ENCODE measurements around the gene CDH4. TPM values are rescaled to one million over a fixed set of nuclear protein-coding genes. Genes with fewer than 3 reads are reported as not detected.

CDH4 gene
- total and polyA plus RNA-seq, 11 donors = 0.04 to 0.54 (median 0.08) TPM; not detected in 1

DNA sequence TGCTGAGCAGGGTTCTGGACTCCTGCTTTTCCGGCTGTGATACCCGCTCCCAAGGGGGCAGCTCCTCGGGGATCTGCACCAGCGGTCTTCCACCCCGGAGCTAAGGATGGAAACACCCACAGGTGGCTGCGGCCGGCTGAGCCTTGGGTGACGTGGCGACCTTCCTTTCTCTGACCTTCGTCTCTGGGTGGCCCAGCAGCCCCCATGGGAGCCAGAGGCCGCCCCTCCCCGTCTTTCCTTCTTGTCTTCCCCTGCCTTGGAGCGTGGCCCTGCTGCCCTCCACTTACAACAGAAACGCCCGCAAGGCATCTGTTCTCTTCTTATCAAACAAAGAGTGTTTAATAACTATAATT lies 407.9 kb downstream of the CDH4 start:
- peaks cover 0 to 6% (median 0%) of the 10 kb centered on the region in 9 donors for H3K27me3 ChIP-seq
- TF ChIP-seq POLR2A (IDR thresholded peaks at IDR 0.05) = no peak
- TF ChIP-seq CTCF (IDR thresholded peaks at IDR 0.05) = no peak
- no peak overlapping the region for H3K4me3 ChIP-seq
- no peak overlapping the region for H3K27ac ChIP-seq
- DNase-seq (no peak), ATAC-seq (no peak)
- intact Hi-C loops (cut with DNase I) = no loop called here
- no peaks in the 10 kb centered on the region for H3K36me3 ChIP-seq
- peaks cover 0 to 14% (median 0%) of the 10 kb centered on the region in 12 donors for H3K4me1 ChIP-seq
- 48 to 57% (median 53%) methylated on average over 15 of the region's 15 CpGs for WGBS, 4 donors
- no peaks in the 10 kb centered on the region for H3K9me3 ChIP-seq

DNA sequence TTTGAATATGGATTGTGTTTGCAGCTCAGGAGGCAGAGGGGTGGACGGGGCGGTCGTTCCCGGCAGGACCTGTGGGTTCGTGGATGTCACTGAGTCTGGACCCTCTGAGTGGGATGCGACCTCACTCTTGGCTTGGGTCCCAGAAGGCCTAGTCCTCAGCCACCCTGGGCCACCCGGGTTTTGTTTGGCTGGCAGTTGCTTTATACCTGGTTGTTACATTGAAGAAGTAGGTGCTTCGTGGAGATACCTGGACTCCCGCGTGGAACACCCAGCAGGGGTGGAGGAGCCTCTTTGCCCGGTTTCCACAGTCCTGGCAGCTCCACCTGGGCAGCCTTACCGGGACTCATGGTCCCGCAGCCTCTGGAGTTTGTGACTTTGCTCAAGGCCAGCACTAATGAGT lies 408.5 kb downstream of the CDH4 start:
- DNase-seq (no peak), ATAC-seq (no peak)
- H3K4me1 ChIP-seq = peaks cover 0 to 14% (median 0%) of the 10 kb centered on the region in 12 donors
- intact Hi-C loops (cut with DNase I) = no loop called here
- H3K4me3 ChIP-seq = no peak overlapping the region
- WGBS, 4 donors = 74 to 97% (median 83%) methylated on average over 6 to 13 of the region's 13 CpGs
- no peaks in the 10 kb centered on the region for H3K9me3 ChIP-seq
- no peak for TF ChIP-seq POLR2A (IDR thresholded peaks at IDR 0.05)
- no peak for TF ChIP-seq CTCF (IDR thresholded peaks at IDR 0.05)
- peaks cover 0 to 4% (median 0%) of the 10 kb centered on the region in 9 donors for H3K27me3 ChIP-seq
- no peaks in the 10 kb centered on the region for H3K36me3 ChIP-seq
- no peak overlapping the region for H3K27ac ChIP-seq

DNA sequence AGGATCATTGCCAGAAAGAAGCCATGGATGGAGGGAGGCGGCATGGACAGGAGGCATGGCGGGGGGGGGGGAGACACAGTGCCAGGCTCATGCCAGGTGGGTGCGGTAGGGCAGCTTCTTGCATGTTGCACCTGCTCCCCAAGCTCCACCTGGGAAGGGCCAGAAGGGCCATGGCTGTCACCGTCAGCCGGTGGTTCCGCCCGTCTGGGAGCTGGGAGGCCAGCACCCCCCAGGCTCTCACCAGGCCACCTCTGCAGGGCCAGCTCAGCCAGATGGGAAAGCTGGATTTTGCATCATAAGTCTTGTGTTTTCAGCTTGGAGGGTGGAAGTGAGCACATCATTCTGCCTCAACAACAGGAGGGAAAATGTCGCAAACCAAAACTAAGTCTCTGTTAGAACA lies 409.0 kb downstream of the CDH4 start:
- peaks cover 0 to 4% (median 0%) of the 10 kb centered on the region in 9 donors for H3K27me3 ChIP-seq
- 89 to 95% (median 92%) methylated on average over 6 to 8 of the region's 8 CpGs for WGBS, 4 donors
- peaks cover 0 to 14% (median 0%) of the 10 kb centered on the region in 12 donors for H3K4me1 ChIP-seq
- H3K4me3 ChIP-seq = no peak overlapping the region
- ATAC-seq (no peak), DNase-seq (no peak)
- no peak overlapping the region for H3K27ac ChIP-seq
- no peaks in the 10 kb centered on the region for H3K9me3 ChIP-seq
- H3K36me3 ChIP-seq = no peaks in the 10 kb centered on the region
- no peak for TF ChIP-seq CTCF (IDR thresholded peaks at IDR 0.05)
- no peak for TF ChIP-seq POLR2A (IDR thresholded peaks at IDR 0.05)
- intact Hi-C loops (cut with DNase I) = no loop called here

DNA sequence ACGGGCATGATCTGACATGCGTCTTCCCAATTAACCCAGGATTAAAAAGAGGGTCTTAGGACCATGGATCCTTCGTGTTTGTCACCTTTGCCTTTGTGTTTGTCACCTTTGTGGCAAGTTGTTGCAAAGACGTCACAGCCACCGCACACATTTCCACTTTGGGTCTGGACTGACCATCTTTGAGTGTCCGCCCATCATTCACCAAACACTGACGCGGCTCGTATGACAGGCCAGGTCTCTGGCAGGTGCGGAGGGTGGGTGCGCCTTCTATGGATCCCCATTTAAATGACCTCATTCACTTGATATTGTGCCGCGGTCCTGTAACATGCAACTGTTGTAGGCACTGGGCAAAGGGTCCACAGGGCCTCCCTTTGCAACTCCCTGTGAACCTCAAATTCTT lies 409.5 kb downstream of the CDH4 start:
- H3K4me3 ChIP-seq = no peak overlapping the region
- H3K36me3 ChIP-seq = no peaks in the 10 kb centered on the region
- no peak for ATAC-seq
- no peak for DNase-seq
- TF ChIP-seq POLR2A (IDR thresholded peaks at IDR 0.05) (no peak), CTCF (IDR thresholded peaks at IDR 0.05) (no peak)
- H3K9me3 ChIP-seq = no peaks in the 10 kb centered on the region
- intact Hi-C loops (cut with DNase I) = no loop called here
- peaks cover 0 to 14% (median 0%) of the 10 kb centered on the region in 12 donors for H3K4me1 ChIP-seq
- peaks cover 0 to 4% (median 0%) of the 10 kb centered on the region in 9 donors for H3K27me3 ChIP-seq
- WGBS, 4 donors = 72 to 94% (median 81%) methylated on average over 13 of the region's 13 CpGs
- no peak overlapping the region for H3K27ac ChIP-seq
